Activated CD4-positive, alpha-beta T cell treated with anti-CD3 and anti-CD28 coated beads for 36 hours (primary cell): ENCODE results near the gene NBPF4. TPM values are rescaled to one million over a fixed set of nuclear protein-coding genes. Genes with fewer than 3 reads are reported as not detected.
A peak's percentile ranks its signal among the peaks of the same experiment; 100 is the strongest.
"Not testable (repeated sequence)": the region's sequence is repeated elsewhere in the genome, so short reads cannot be mapped to it uniquely, and the experiment has no call there.

ENCODE experiments used
- ATAC-seq: fragments of 200-7000 bp; cut with Tn5 transposase; one replicate; pipeline ENCODE4 v1.10.0; 2021; ENCODE audit warnings: mild to moderate bottlenecking, moderate library complexity
- CTCF ChIA-PET: fragments of 350-600 bp; sonication (Branson Sonifier 250); formaldehyde crosslinking; loops from one replicate; lab custom pipeline; 2021; ENCODE audit warnings: antibody characterized with exemption; lab: Charles Lee
- POLR2A ChIA-PET: fragments of 350-600 bp; sonication (Branson Sonifier 250); formaldehyde crosslinking; loops from one replicate; lab custom pipeline; 2021; ENCODE audit warnings: antibody characterized with exemption, inconsistent platforms; lab: Charles Lee
- DNase-seq: peaks from one replicate; pipeline ENCODE4 v3.0.0-alpha.2; 2020
- H3K27ac Mint-ChIP-seq: one replicate; pipeline ENCODE4 v1.8.0; 2021; ENCODE audit warnings: mixed read lengths
- H3K27me3 Mint-ChIP-seq: one replicate; pipeline ENCODE4 v1.8.0; 2021; ENCODE audit warnings: mixed read lengths
- H3K36me3 Mint-ChIP-seq: one replicate; pipeline ENCODE4 v1.8.0; 2021; ENCODE audit warnings: low read depth, mixed read lengths
- H3K4me1 Mint-ChIP-seq: one replicate; pipeline ENCODE4 v1.8.0; 2021; ENCODE audit warnings: mixed read lengths
- H3K4me3 Mint-ChIP-seq: one replicate; pipeline ENCODE4 v1.8.0; 2021; ENCODE audit warnings: mild to moderate bottlenecking, moderate library complexity, mixed read lengths
- H3K9me3 Mint-ChIP-seq: one replicate; pipeline ENCODE4 v1.8.0; 2021; ENCODE audit warnings: low read depth, mixed read lengths
- intact Hi-C, 2 experiments: fragments of 100-400 bp; cut with DNase I in 1 of 2; cut with micrococcal nuclease in 1 of 2; formaldehyde crosslinking; loops; one replicate each; pipeline versions ENCODE4 v1.14.2 to v1.15.1; 2022 to 2024; cut with DNase I, micrococcal nuclease
- total RNA-seq, 2 experiments: library from RNA; stranded (reverse); gene quantifications; one replicate each; pipeline ENCODE4 v1.2.3, GENCODE V29; 2021

NBPF4 gene
- total RNA-seq, 2 experiments from 2014 or later, result 0.21 TPM; not detected in 1

GRCh38 chr1:108229976-108230375 is 13.9 kb downstream of the NBPF4 start:
- H3K9me3 Mint-ChIP-seq, H3K4me1 Mint-ChIP-seq, H3K27me3 Mint-ChIP-seq, H3K27ac Mint-ChIP-seq, H3K36me3 Mint-ChIP-seq, ATAC-seq, POLR2A ChIA-PET, DNase-seq, intact Hi-C loops, H3K4me3 Mint-ChIP-seq, CTCF ChIA-PET: not testable (repeated sequence)

- CTCF ChIA-PET, H3K36me3 Mint-ChIP-seq, H3K27me3 Mint-ChIP-seq, POLR2A ChIA-PET, H3K4me3 Mint-ChIP-seq, H3K27ac Mint-ChIP-seq, ATAC-seq, H3K9me3 Mint-ChIP-seq, intact Hi-C loops, H3K4me1 Mint-ChIP-seq, DNase-seq: not testable (repeated sequence)
Measured at GRCh38 chr1:108227772-108228171, 16.1 kb downstream of the NBPF4 start.

- H3K36me3 Mint-ChIP-seq, intact Hi-C loops, H3K4me1 Mint-ChIP-seq, H3K4me3 Mint-ChIP-seq, CTCF ChIA-PET, DNase-seq, H3K27ac Mint-ChIP-seq, H3K27me3 Mint-ChIP-seq, H3K9me3 Mint-ChIP-seq, ATAC-seq, POLR2A ChIA-PET: not testable (repeated sequence)
Measured at GRCh38 chr1:108226855-108227254, 17.0 kb downstream of the NBPF4 start.

GRCh38 chr1:108223226-108223625 is 20.6 kb downstream of the NBPF4 start:
- DNase-seq, H3K4me3 Mint-ChIP-seq, H3K27ac Mint-ChIP-seq, H3K36me3 Mint-ChIP-seq, ATAC-seq, intact Hi-C loops, H3K27me3 Mint-ChIP-seq, POLR2A ChIA-PET, H3K9me3 Mint-ChIP-seq, H3K4me1 Mint-ChIP-seq, CTCF ChIA-PET: not testable (repeated sequence)

GRCh38 chr1:108217515-108218174 is 26.2 kb downstream of the NBPF4 start:
- H3K4me3 Mint-ChIP-seq, CTCF ChIA-PET, H3K36me3 Mint-ChIP-seq, DNase-seq, ATAC-seq, POLR2A ChIA-PET, H3K4me1 Mint-ChIP-seq, H3K27ac Mint-ChIP-seq, H3K27me3 Mint-ChIP-seq, intact Hi-C loops, H3K9me3 Mint-ChIP-seq: not testable (repeated sequence)

GRCh38 chr1:108217007-108217406 is 26.9 kb downstream of the NBPF4 start:
- H3K4me1 Mint-ChIP-seq, H3K9me3 Mint-ChIP-seq, H3K27me3 Mint-ChIP-seq, H3K27ac Mint-ChIP-seq, ATAC-seq, H3K4me3 Mint-ChIP-seq, POLR2A ChIA-PET, DNase-seq, H3K36me3 Mint-ChIP-seq, CTCF ChIA-PET, intact Hi-C loops: not testable (repeated sequence)

GRCh38 chr1:108216028-108216890 is 27.6 kb downstream of the NBPF4 start:
- POLR2A ChIA-PET, result not testable (repeated sequence)

GRCh38 chr1:108214641-108215465 is 29.0 kb downstream of the NBPF4 start:
- H3K9me3 Mint-ChIP-seq, intact Hi-C loops, H3K36me3 Mint-ChIP-seq, DNase-seq, POLR2A ChIA-PET, H3K4me3 Mint-ChIP-seq, H3K27me3 Mint-ChIP-seq, H3K4me1 Mint-ChIP-seq, H3K27ac Mint-ChIP-seq, ATAC-seq: not testable (repeated sequence)
- CTCF ChIA-PET, result interaction anchor here (0.7 kb wide), 1 partner anchor 746 kb away, joined by 6 read pairs; no protein-coding TSS in a partner anchor

More at GRCh38 chr1:108216028-108216890, 27.6 kb downstream of the NBPF4 start:
- ATAC-seq, H3K4me3 Mint-ChIP-seq, H3K36me3 Mint-ChIP-seq, H3K27ac Mint-ChIP-seq, DNase-seq, CTCF ChIA-PET, H3K4me1 Mint-ChIP-seq, intact Hi-C loops, H3K27me3 Mint-ChIP-seq, H3K9me3 Mint-ChIP-seq: not testable (repeated sequence)

- Mint-ChIP-seq H3K27ac (no peak overlapping the region), H3K4me3 (no peak overlapping the region), H3K9me3 (no peaks in the 10 kb centered on the region), H3K36me3 (no peaks in the 10 kb centered on the region), H3K4me1 (peaks cover 6% of the 10 kb centered on the region), H3K27me3 (peaks cover 21% of the 10 kb centered on the region)
- no peak for DNase-seq
- ChIA-PET CTCF (interaction anchor here (1.3 kb wide), 1 partner anchor 11 kb away, joined by 5 read pairs; the partner anchor contains the start of gene SLC25A24), POLR2A (no interaction called here)
- no peak for ATAC-seq
- intact Hi-C loops, result no loop called here
Measured at GRCh38 chr1:108211014-108211413, 32.9 kb downstream of the NBPF4 start.

- ATAC-seq, result peak; percentile 36
- DNase-seq, result peak; percentile 29
- Mint-ChIP-seq H3K4me1 (peaks cover 6% of the 10 kb centered on the region), H3K9me3 (no peaks in the 10 kb centered on the region), H3K27me3 (peaks cover 21% of the 10 kb centered on the region), H3K4me3 (no peak overlapping the region), H3K36me3 (no peaks in the 10 kb centered on the region), H3K27ac (no peak overlapping the region)
- intact Hi-C loops, result loop anchor here in 1 of 2 experiments (10.0 kb wide), 1 partner anchor 895 kb away; no protein-coding TSS in a partner anchor
- ChIA-PET CTCF (interaction anchor here (0.7 to 1.6 kb wide), 3 partner anchors 9 to 428 kb away, joined by 3 read pairs; partner anchors contain the start of genes EEIG2 and SLC25A24), POLR2A (no interaction called here)
Measured at GRCh38 chr1:108209456-108210108, 34.3 kb downstream of the NBPF4 start.
